IMR-90 (cell line): ENCODE data around the gene DEFB121. TPM values are rescaled to one million over a fixed set of nuclear protein-coding genes. Genes with fewer than 3 reads are reported as not detected.

Source experiments
- ATAC-seq: fragments of 200-7000 bp; cut with Tn5 transposase; 2 replicates; pipeline ENCODE4 v1.9.1; 2020; ENCODE audit warnings: low read depth, mild to moderate bottlenecking, moderate library complexity
- BruUV-seq: library from RNA; stranded (reverse); fragments of 400-500 nt; replicated peaks from 2 replicates; lab custom pipeline; 2021; lab: Mats Ljungman, UMichigan
- CTCF ChIA-PET: fragments of 300-600 bp; formaldehyde crosslinking; extraction: SDS; loops from one replicate; lab custom pipeline; 2021; ENCODE audit warnings: antibody characterized with exemption; lab: Yijun Ruan, JAX
- POLR2A ChIA-PET: fragments of 300-600 bp; sonication (Branson Sonifier 250); formaldehyde crosslinking; loops from one replicate; lab custom pipeline; 2022; ENCODE audit warnings: antibody characterized with exemption; ENCODE audit not compliant: unreplicated experiment; lab: Charles Lee
- DNase-seq: peaks from one replicate; pipeline ENCODE4 v3.0.0; 2013
- H2AFZ ChIP-seq: replicated peaks from 2 replicates; pipeline ENCODE3; 2013; ENCODE audit warnings: low read length, mild to moderate bottlenecking; ENCODE audit not compliant: poor library complexity
- H2AK5ac ChIP-seq: 2 replicates; pipeline ENCODE4 v1.6.1; 2013; ENCODE audit warnings: low read depth, low read length, inconsistent platforms
- H2AK9ac ChIP-seq: replicated peaks from 2 replicates; pipeline ENCODE3; 2013; ENCODE audit warnings: mild to moderate bottlenecking, low read depth, low read length, moderate library complexity; ENCODE audit not compliant: poor library complexity
- H2BK120ac ChIP-seq: 2 replicates; pipeline ENCODE4 v1.6.1; 2013; ENCODE audit warnings: low read depth, low read length, inconsistent platforms
- H2BK15ac ChIP-seq: 3 replicates; pipeline ENCODE4 v1.6.1; 2013; ENCODE audit warnings: low read depth, low read length, inconsistent platforms
- H2BK20ac ChIP-seq: 2 replicates; pipeline ENCODE4 v1.6.1; 2013; ENCODE audit warnings: low read depth, mild to moderate bottlenecking, inconsistent platforms, low read length, moderate library complexity
- H2BK5ac ChIP-seq: 2 replicates; pipeline ENCODE4 v1.6.1; 2013; ENCODE audit warnings: mild to moderate bottlenecking, low read depth, low read length, inconsistent platforms; ENCODE audit not compliant: poor library complexity, severe bottlenecking
- H3K14ac ChIP-seq: replicated peaks from 2 replicates; pipeline ENCODE4 v1.6.1; 2013; ENCODE audit warnings: low read depth, low read length, inconsistent platforms
- H3K18ac ChIP-seq: 2 replicates; pipeline ENCODE4 v1.6.1; 2013; ENCODE audit warnings: low read depth, low read length, control low read depth
- H3K23ac ChIP-seq: 2 replicates; pipeline ENCODE4 v1.6.1; 2013; ENCODE audit warnings: low read depth, low read length, inconsistent platforms
- H3K27ac ChIP-seq: 2 replicates; pipeline ENCODE4 v1.5.1; 2013; ENCODE audit warnings: mild to moderate bottlenecking, control low read depth, low read length; ENCODE audit not compliant: insufficient read depth
- H3K27me3 ChIP-seq: 2 replicates; pipeline ENCODE4 v1.6.1; 2013; ENCODE audit warnings: low read length; ENCODE audit not compliant: control insufficient read depth, insufficient read depth
- H3K36me3 ChIP-seq: 2 replicates; pipeline ENCODE4 v1.6.1; 2013; ENCODE audit warnings: low read length, mixed read lengths; ENCODE audit not compliant: control insufficient read depth, insufficient read depth
- H3K4ac ChIP-seq: 2 replicates; pipeline ENCODE4 v1.6.1; 2013; ENCODE audit warnings: low read depth, low read length, inconsistent platforms
- H3K4me1 ChIP-seq: 2 replicates; pipeline ENCODE4 v1.6.1; 2013; ENCODE audit warnings: low read length, mixed read lengths; ENCODE audit not compliant: control insufficient read depth, insufficient read depth
- H3K4me2 ChIP-seq: 2 replicates; pipeline ENCODE4 v1.6.1; 2013; ENCODE audit warnings: low read depth, mild to moderate bottlenecking, control low read depth, low read length, moderate library complexity
- H3K4me3 ChIP-seq: 2 replicates; pipeline ENCODE4 v1.5.1; 2013; ENCODE audit warnings: low read depth, mild to moderate bottlenecking, control low read depth, low read length, moderate library complexity; ENCODE audit not compliant: insufficient read depth
- H3K56ac ChIP-seq: 2 replicates; pipeline ENCODE4 v1.6.1; 2013; ENCODE audit warnings: low read length, inconsistent platforms; ENCODE audit not compliant: insufficient read depth; ENCODE audit errors: extremely low read depth
- H3K79me1 ChIP-seq, 2 experiments: 2 replicates each; pipeline ENCODE4 v1.6.1; 2013; ENCODE audit warnings: low read length in 2 of 2, inconsistent platforms in 1 of 2, low read depth in 1 of 2
- H3K9ac ChIP-seq: 2 replicates; pipeline ENCODE4 v1.6.1; 2013; ENCODE audit warnings: low read depth, low read length, control low read depth
- H3K9me1 ChIP-seq: 2 replicates; pipeline ENCODE4 v1.6.1; 2013; ENCODE audit warnings: low read length, inconsistent platforms; ENCODE audit not compliant: insufficient read depth
- H3K9me3 ChIP-seq: 2 replicates; pipeline ENCODE4 v1.6.1; 2013; ENCODE audit warnings: low read length; ENCODE audit not compliant: control insufficient read depth, insufficient read depth
- H4K20me1 ChIP-seq: 2 replicates; pipeline ENCODE4 v1.6.1; 2013; ENCODE audit warnings: low read length, inconsistent platforms; ENCODE audit not compliant: insufficient read depth
- H4K5ac ChIP-seq: 2 replicates; pipeline ENCODE4 v1.6.1; 2013; ENCODE audit warnings: mild to moderate bottlenecking, low read depth, low read length, control low read depth
- H4K8ac ChIP-seq, 2 experiments: 2 replicates each; pipeline ENCODE4 v1.6.1; 2013; ENCODE audit warnings: low read depth in 2 of 2, low read length in 2 of 2, control low read depth in 1 of 2, inconsistent platforms in 1 of 2
- H4K91ac ChIP-seq: 2 replicates; pipeline ENCODE4 v1.6.1; 2013; ENCODE audit warnings: low read depth, low read length, inconsistent platforms; ENCODE audit not compliant: insufficient read depth
- BHLHE40 ChIP-seq: fragments of 150-350 bp; IDR thresholded peaks from 2 replicates; pipeline ENCODE4 v1.6.1; 2016; ENCODE audit warnings: mild to moderate bottlenecking, low read depth, low read length
- CEBPB ChIP-seq: IDR thresholded peaks from 2 replicates; pipeline ENCODE4 v1.6.1; 2012; ENCODE audit warnings: low read depth, low read length, improper control_type of control experiment
- MAZ ChIP-seq: IDR thresholded peaks from 2 replicates; pipeline ENCODE4 v1.6.1; 2012; ENCODE audit warnings: low read depth, mild to moderate bottlenecking, low read length, improper control_type of control experiment, moderate library complexity, borderline replicate concordance
- MXI1 ChIP-seq: IDR thresholded peaks from 2 replicates; pipeline ENCODE4 v1.6.1; 2012; ENCODE audit warnings: low read depth, mild to moderate bottlenecking, low read length, moderate library complexity, borderline replicate concordance
- NFE2L2 ChIP-seq: fragments of 150-350 bp; IDR thresholded peaks from 2 replicates; pipeline ENCODE4 v1.6.1; 2016; ENCODE audit warnings: low read depth, mild to moderate bottlenecking, low read length
- POLR2A ChIP-seq: IDR thresholded peaks from 2 replicates; pipeline ENCODE4 v1.6.1; 2012; ENCODE audit warnings: mild to moderate bottlenecking, low read depth, low read length
- RCOR1 ChIP-seq: IDR thresholded peaks from 2 replicates; pipeline ENCODE4 v1.6.1; 2012; ENCODE audit warnings: mild to moderate bottlenecking, low read length, improper control_type of control experiment; ENCODE audit not compliant: insufficient replicate concordance
- SMC3 ChIP-seq: fragments of 150-350 bp; IDR thresholded peaks from 2 replicates; pipeline ENCODE4 v1.6.1; 2016; ENCODE audit warnings: low read depth, mild to moderate bottlenecking, antibody characterized with exemption, low read length, moderate library complexity
- WGBS, 2 experiments: methylation state at CpG; one replicate each; pipeline versions ENCODE4 v1.1.5 to v1.1.7; 2013; ENCODE audit warnings: missing lambda C conversion rate in 2 of 2; ENCODE audit not compliant: insufficient read length in 1 of 2; ENCODE audit errors: extremely low coverage in 2 of 2; 5-methylcytosine and 5-hydroxymethylcytosine counted together
- dilution Hi-C: fragments of 300-500 bp; cut with HindIII; formaldehyde crosslinking; loops from one replicate; pipeline ENCODE4 v1.14.3; 2018; ENCODE audit warnings: low sequenced_read_pairs; ENCODE audit not compliant: unreplicated experiment
- in situ Hi-C: fragments of 300-500 bp; cut with MboI; formaldehyde crosslinking; loops from 3 replicates; pipeline ENCODE4 v1.14.3; 2019; ENCODE audit warnings: low sequenced_read_pairs, inconsistent platforms, mixed read lengths
- intact Hi-C: fragments of 100-400 bp; cut with micrococcal nuclease; formaldehyde crosslinking; loops from 2 replicates; pipeline ENCODE4 v1.10.0; 2022
- polyA plus RNA-seq, 3 experiments: library from polyadenylated mRNA; depleted of rRNA; stranded (reverse); fragments of >200 nt; gene quantifications; 2 replicates each; pipeline ENCODE4 v1.2.3, GENCODE V29; 2012; ENCODE audit warnings: low replicate concordance in 1 of 3
- total RNA-seq: library from RNA; depleted of rRNA; stranded (reverse); fragments of >200 nt; gene quantifications from 2 replicates; pipeline ENCODE4 v1.2.3, GENCODE V29; 2012
- TF ChIP-seq, protein P1 (sequence below): fragments of 150-350 bp; IDR thresholded peaks from 2 replicates; pipeline ENCODE4 v1.6.1; 2016; ENCODE audit warnings: low read depth, mild to moderate bottlenecking, low read length, moderate library complexity, borderline replicate concordance
- TF ChIP-seq, protein P2 (sequence below): conservative IDR thresholded peaks from 2 replicates; pipeline ENCODE4 v1.5.1; 2012; ENCODE audit warnings: mild to moderate bottlenecking, low read depth, low read length, improper control_type of control experiment

DEFB121 gene
- total and polyA plus RNA-seq, 2 of the 4 experiments (the other 2 are of a cell fraction), result not detected

DNA sequence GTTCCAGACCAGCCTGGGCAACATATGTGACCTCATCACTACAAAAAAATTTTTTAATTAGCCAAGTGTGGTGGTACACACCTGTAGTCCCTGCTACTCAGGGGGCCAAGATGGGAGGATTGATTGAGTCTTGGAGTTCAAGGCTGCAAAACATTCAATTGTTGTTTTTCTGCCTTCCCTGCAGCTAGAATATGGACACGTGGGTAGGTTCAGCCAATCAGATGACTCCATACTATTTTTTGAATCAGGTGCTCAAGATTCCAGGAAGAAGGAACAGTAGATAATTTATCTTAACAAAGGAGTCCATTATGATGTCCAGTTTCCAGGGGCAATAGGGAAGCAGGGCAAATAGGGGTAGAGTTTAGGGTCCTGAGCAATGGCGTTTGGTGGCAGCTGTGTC lies 13.2 kb downstream of the DEFB121 start:
- no peaks in the 10 kb centered on the region for H3K36me3 ChIP-seq

More for the DNA sequence above, 13.2 kb downstream of the DEFB121 start:
- no peak overlapping the region for H3K9ac ChIP-seq
- no peak overlapping the region for H3K23ac ChIP-seq
- H3K27me3 ChIP-seq, result no peaks in the 10 kb centered on the region
- H2AFZ ChIP-seq, result no peak overlapping the region
- intact Hi-C loops, result no loop called here
- POLR2A ChIA-PET, result no interaction called here
- 60% methylated on average over 1 of the region's 2 CpGs; no CpG with 5 or more reads in 1 of the 2 experiments for WGBS, 2 experiments
- ATAC-seq (no peak), DNase-seq (no peak)
- H3K9me3 ChIP-seq, result no peaks in the 10 kb centered on the region; the same call in 1 of the 2 replicates
- no peak overlapping the region for H2BK5ac ChIP-seq
- BruUV-seq, result no TSS peak
- no peaks in the 10 kb centered on the region for H4K20me1 ChIP-seq
- H3K4me1 ChIP-seq, result no peaks in the 10 kb centered on the region
- no peak overlapping the region for H2BK120ac ChIP-seq
- H4K91ac ChIP-seq, result no peak overlapping the region
- H3K27ac ChIP-seq, result no peak overlapping the region
- H3K79me1 ChIP-seq, result no peaks in the 10 kb centered on the region
- no peak overlapping the region for H3K14ac ChIP-seq
- CTCF ChIA-PET, result no interaction called here
- H2AK5ac ChIP-seq, result no peak overlapping the region
- no peak overlapping the region for H2BK20ac ChIP-seq
- H3K18ac ChIP-seq, result no peak overlapping the region
- H3K9me1 ChIP-seq, result no peaks in the 10 kb centered on the region
- no peak overlapping the region for H3K4me2 ChIP-seq
- no peak overlapping the region for H3K4me3 ChIP-seq
- H4K5ac ChIP-seq, result no peak overlapping the region
- H3K4ac ChIP-seq, result no peak overlapping the region
- H2AK9ac ChIP-seq, result no peak overlapping the region
- no peak overlapping the region for H2BK15ac ChIP-seq
- no peak overlapping the region for H4K8ac ChIP-seq
- TF ChIP-seq NFE2L2 (no peak), CEBPB (no peak), BHLHE40 (no peak), MXI1 (no peak), SMC3 (no peak), POLR2A (no peak), MAZ (no peak), RCOR1 (no peak)
- TF ChIP-seq, protein P1, sequence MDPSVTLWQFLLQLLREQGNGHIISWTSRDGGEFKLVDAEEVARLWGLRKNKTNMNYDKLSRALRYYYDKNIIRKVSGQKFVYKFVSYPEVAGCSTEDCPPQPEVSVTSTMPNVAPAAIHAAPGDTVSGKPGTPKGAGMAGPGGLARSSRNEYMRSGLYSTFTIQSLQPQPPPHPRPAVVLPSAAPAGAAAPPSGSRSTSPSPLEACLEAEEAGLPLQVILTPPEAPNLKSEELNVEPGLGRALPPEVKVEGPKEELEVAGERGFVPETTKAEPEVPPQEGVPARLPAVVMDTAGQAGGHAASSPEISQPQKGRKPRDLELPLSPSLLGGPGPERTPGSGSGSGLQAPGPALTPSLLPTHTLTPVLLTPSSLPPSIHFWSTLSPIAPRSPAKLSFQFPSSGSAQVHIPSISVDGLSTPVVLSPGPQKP, result no peak
- TF ChIP-seq, protein P2, sequence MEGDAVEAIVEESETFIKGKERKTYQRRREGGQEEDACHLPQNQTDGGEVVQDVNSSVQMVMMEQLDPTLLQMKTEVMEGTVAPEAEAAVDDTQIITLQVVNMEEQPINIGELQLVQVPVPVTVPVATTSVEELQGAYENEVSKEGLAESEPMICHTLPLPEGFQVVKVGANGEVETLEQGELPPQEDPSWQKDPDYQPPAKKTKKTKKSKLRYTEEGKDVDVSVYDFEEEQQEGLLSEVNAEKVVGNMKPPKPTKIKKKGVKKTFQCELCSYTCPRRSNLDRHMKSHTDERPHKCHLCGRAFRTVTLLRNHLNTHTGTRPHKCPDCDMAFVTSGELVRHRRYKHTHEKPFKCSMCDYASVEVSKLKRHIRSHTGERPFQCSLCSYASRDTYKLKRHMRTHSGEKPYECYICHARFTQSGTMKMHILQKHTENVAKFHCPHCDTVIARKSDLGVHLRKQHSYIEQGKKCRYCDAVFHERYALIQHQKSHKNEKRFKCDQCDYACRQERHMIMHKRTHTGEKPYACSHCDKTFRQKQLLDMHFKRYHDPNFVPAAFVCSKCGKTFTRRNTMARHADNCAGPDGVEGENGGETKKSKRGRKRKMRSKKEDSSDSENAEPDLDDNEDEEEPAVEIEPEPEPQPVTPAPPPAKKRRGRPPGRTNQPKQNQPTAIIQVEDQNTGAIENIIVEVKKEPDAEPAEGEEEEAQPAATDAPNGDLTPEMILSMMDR, result no peak
- in situ Hi-C loops, result no loop called here
- no peak overlapping the region for H3K56ac ChIP-seq
- dilution Hi-C loops, result no loop called here
